ENCODE measurements around the gene COMMD4. TPM values are rescaled to one million over a fixed set of nuclear protein-coding genes. Genes with fewer than 3 reads are reported as not detected.
"Not testable (repeated sequence)": the region's sequence is repeated elsewhere in the genome, so short reads cannot be mapped to it uniquely, and the experiment has no call there.

The COMMD4 gene
- total RNA-seq, 1 donor from 2014 or later, result 70.5 TPM

GRCh38 chr15:75306188-75306587, 29.7 kb upstream of the COMMD4 start:
- H3K27me3 Mint-ChIP-seq (ENCODE audit: low read depth), result peaks cover 53% of the 10 kb centered on the region
- no peaks in the 10 kb centered on the region for H3K36me3 Mint-ChIP-seq
- no peak overlapping the region for H3K27ac Mint-ChIP-seq
- no peak for TF ChIP-seq CTCF (IDR thresholded peaks at IDR 0.05; ENCODE audit: unreplicated experiment)
- H3K9me3 Mint-ChIP-seq, result no peaks in the 10 kb centered on the region
- H3K4me3 Mint-ChIP-seq, result no peak overlapping the region
- H3K4me1 Mint-ChIP-seq, result no peaks in the 10 kb centered on the region
- no peak for DNase-seq (ENCODE audit: low spot score in 2 of 2, unreplicated experiment in 2 of 2)

GRCh38 chr15:75307778-75308390, 28.0 kb upstream of the COMMD4 start:
- no peak for TF ChIP-seq CTCF (IDR thresholded peaks at IDR 0.05; ENCODE audit: unreplicated experiment)
- H3K9me3 Mint-ChIP-seq, result no peaks in the 10 kb centered on the region
- DNase-seq (ENCODE audit: low spot score in 2 of 2, unreplicated experiment in 2 of 2), result peak in 1 of 2 experiments; percentile 47
- no peak overlapping the region for H3K27ac Mint-ChIP-seq
- no peaks in the 10 kb centered on the region for H3K36me3 Mint-ChIP-seq
- H3K27me3 Mint-ChIP-seq (ENCODE audit: low read depth), result peaks cover 61% of the 10 kb centered on the region
- no peak overlapping the region for H3K4me3 Mint-ChIP-seq
- no peaks in the 10 kb centered on the region for H3K4me1 Mint-ChIP-seq

- no peak for DNase-seq (ENCODE audit: low spot score in 2 of 2, unreplicated experiment in 2 of 2)
- Mint-ChIP-seq H3K36me3 (no peaks in the 10 kb centered on the region), H3K9me3 (no peaks in the 10 kb centered on the region), H3K27ac (no peak overlapping the region), H3K27me3 (ENCODE audit: low read depth) (peaks cover 54% of the 10 kb centered on the region), H3K4me3 (no peak overlapping the region), H3K4me1 (no peaks in the 10 kb centered on the region)
- TF ChIP-seq CTCF (IDR thresholded peaks at IDR 0.05; ENCODE audit: unreplicated experiment), result no peak
These were observed 26.2 kb upstream of the COMMD4 start for GRCh38 chr15:75309711-75310110.

- not testable (repeated sequence) for H3K9me3 Mint-ChIP-seq; DNase-seq (ENCODE audit: low spot score in 2 of 2, unreplicated experiment in 2 of 2); H3K4me3 Mint-ChIP-seq; H3K36me3 Mint-ChIP-seq; H3K27ac Mint-ChIP-seq; H3K4me1 Mint-ChIP-seq
- peaks cover 33% of the 10 kb centered on the region for H3K27me3 Mint-ChIP-seq (ENCODE audit: low read depth)
These were observed 23.3 kb upstream of the COMMD4 start for GRCh38 chr15:75312548-75312947.

- TF ChIP-seq CTCF (IDR thresholded peaks at IDR 0.05; ENCODE audit: unreplicated experiment), result no peak
- H3K4me3 Mint-ChIP-seq, result no peak overlapping the region
- no peaks in the 10 kb centered on the region for H3K9me3 Mint-ChIP-seq
- no peaks in the 10 kb centered on the region for H3K4me1 Mint-ChIP-seq
- no peaks in the 10 kb centered on the region for H3K36me3 Mint-ChIP-seq
- DNase-seq (ENCODE audit: low spot score in 2 of 2, unreplicated experiment in 2 of 2), result no peak
- H3K27ac Mint-ChIP-seq, result no peak overlapping the region
- peaks cover 26% of the 10 kb centered on the region for H3K27me3 Mint-ChIP-seq (ENCODE audit: low read depth)
These were observed 22.6 kb upstream of the COMMD4 start for GRCh38 chr15:75313116-75313845.

GRCh38 chr15:75314552-75315290, 21.1 kb upstream of the COMMD4 start:
- TF ChIP-seq CTCF (IDR thresholded peaks at IDR 0.05; ENCODE audit: unreplicated experiment), result no peak
- no peak overlapping the region for H3K4me3 Mint-ChIP-seq
- peaks cover 32% of the 10 kb centered on the region for H3K27me3 Mint-ChIP-seq (ENCODE audit: low read depth)
- H3K4me1 Mint-ChIP-seq, result no peaks in the 10 kb centered on the region
- H3K36me3 Mint-ChIP-seq, result no peaks in the 10 kb centered on the region
- DNase-seq (ENCODE audit: low spot score in 2 of 2, unreplicated experiment in 2 of 2), result no peak
- no peaks in the 10 kb centered on the region for H3K9me3 Mint-ChIP-seq
- H3K27ac Mint-ChIP-seq, result no peak overlapping the region

GRCh38 chr15:75319231-75319897, 16.5 kb upstream of the COMMD4 start:
- H3K36me3 Mint-ChIP-seq; H3K4me3 Mint-ChIP-seq; H3K9me3 Mint-ChIP-seq; H3K27ac Mint-ChIP-seq; DNase-seq (ENCODE audit: low spot score in 2 of 2, unreplicated experiment in 2 of 2); H3K4me1 Mint-ChIP-seq: not testable (repeated sequence)
- H3K27me3 Mint-ChIP-seq (ENCODE audit: low read depth), result peaks cover 38% of the 10 kb centered on the region

Measured in mesothelial cell of epicardium (in vitro differentiated cells).